HG02884 (cell line): Measurements from ENCODE around the gene TIMM8B.
"Not testable (repeated sequence)": the region's sequence is repeated elsewhere in the genome, so short reads cannot be mapped to it uniquely, and the experiment has no call there.

ENCODE experiments used
- ATAC-seq: cut with Tn5 transposase; IDR thresholded peaks from one replicate; pipeline ENCODE4 v1.9.1; 2021; ENCODE audit warnings: mild to moderate bottlenecking, moderate library complexity; ENCODE audit not compliant: unreplicated experiment

TIMM8B gene

GRCh38 chr11:112082729-112083128 lies 3.8 kb downstream of the TIMM8B start:
- no peak for ATAC-seq

GRCh38 chr11:112073941-112074811 lies 12.4 kb downstream of the TIMM8B start, which contains the start of the genes NKAPD1 and PIH1D2:
NKAPD1 (plus strand) TSS chr11:112074299; CDS start chr11:112075575, 1,276 bp downstream.
PIH1D2 (minus strand) TSS chr11:112074017; CDS start chr11:112073174, 843 bp downstream.
- ATAC-seq: peak; percentile 75

GRCh38 chr11:112062923-112063322 lies 23.6 kb downstream of the TIMM8B start:
- ATAC-seq: no peak

GRCh38 chr11:112058103-112058502 lies 28.5 kb downstream of the TIMM8B start:
- ATAC-seq: no peak

- no peak for ATAC-seq
Observed at GRCh38 chr11:112057170-112057569, 29.4 kb downstream of the TIMM8B start.

- ATAC-seq: no peak
Observed at GRCh38 chr11:112051768-112052167, 34.8 kb downstream of the TIMM8B start.

- ATAC-seq: peak; percentile 52
Observed at GRCh38 chr11:112050721-112051120, 35.8 kb downstream of the TIMM8B start.

GRCh38 chr11:112049777-112050176 lies 36.8 kb downstream of the TIMM8B start:
- ATAC-seq: no peak

- ATAC-seq: not testable (repeated sequence)
Observed at GRCh38 chr11:112048256-112048655, 38.3 kb downstream of the TIMM8B start.

- ATAC-seq: not testable (repeated sequence)
Observed at GRCh38 chr11:112046647-112047046, 39.9 kb downstream of the TIMM8B start.

GRCh38 chr11:112044961-112045360 lies 41.6 kb downstream of the TIMM8B start:
- ATAC-seq: no peak

GRCh38 chr11:112042961-112043304 lies 43.6 kb downstream of the TIMM8B start:
- ATAC-seq: no peak

- no peak for ATAC-seq
Observed at GRCh38 chr11:112042161-112042960, 44.2 kb downstream of the TIMM8B start.

GRCh38 chr11:112037527-112037926 lies 49.0 kb downstream of the TIMM8B start:
- ATAC-seq: no peak
